Measurements from ENCODE around the gene TMUB1. TPM values are rescaled to one million over a fixed set of nuclear protein-coding genes. Genes with fewer than 3 reads are reported as not detected.
"Not testable (repeated sequence)": the region's sequence is repeated elsewhere in the genome, so short reads cannot be mapped to it uniquely, and the experiment has no call there.

TMUB1 gene
- total RNA-seq, 1 experiment from 2014 or later: 45.4 TPM

GRCh38 chr7:151043959-151044358, 39.3 kb downstream of the TMUB1 start:
- TF ChIP-seq CTCF (conservative IDR thresholded peaks at IDR 0.05): no peak
- no peak overlapping the region for H2BK15ac ChIP-seq (ENCODE audit: low read depth, low read length)
- H4K91ac ChIP-seq (ENCODE audit: insufficient read length, low read depth, low read length): no peak overlapping the region

GRCh38 chr7:151043449-151043848, 39.8 kb downstream of the TMUB1 start:
- not testable (repeated sequence) for H3K9me3 Mint-ChIP-seq; H2AK5ac ChIP-seq (ENCODE audit: insufficient read length, low read length); H3K18ac ChIP-seq (ENCODE audit: insufficient read length, low read depth, low read length); H4K5ac ChIP-seq (ENCODE audit: insufficient read length, low read depth, low read length); H3K27ac ChIP-seq (ENCODE audit: insufficient read length, low read depth, low read length); DNase-seq; H3K9me3 ChIP-seq (ENCODE audit: control insufficient read depth, low read depth, low read length); H4K91ac ChIP-seq (ENCODE audit: insufficient read length, low read depth, low read length); H3K36me3 Mint-ChIP-seq (ENCODE audit: insufficient read depth in 1 of 3, low read depth in 3 of 3); H2AFZ ChIP-seq (ENCODE audit: low read length); H3K9ac ChIP-seq (ENCODE audit: extremely low read depth, insufficient read length, low read length); H2BK5ac ChIP-seq (ENCODE audit: insufficient read length, low read length); H3K27me3 ChIP-seq (ENCODE audit: insufficient read depth, low read length); H2BK120ac ChIP-seq (ENCODE audit: low read depth, low read length, poor library complexity, severe bottlenecking); H3K4me3 Mint-ChIP-seq; H2BK12ac ChIP-seq (ENCODE audit: insufficient read length, low read depth, low read length); H3K27ac Mint-ChIP-seq; H3K4me2 ChIP-seq (ENCODE audit: insufficient read depth, insufficient read length, low read length); H3K79me2 ChIP-seq (ENCODE audit: insufficient read depth, low read length); H4K20me1 ChIP-seq (ENCODE audit: control insufficient read depth, insufficient read depth, insufficient read length); H3K14ac ChIP-seq (ENCODE audit: insufficient read depth, low read length); H3K4me1 ChIP-seq (ENCODE audit: insufficient read depth, low read length); H3K23me2 ChIP-seq (ENCODE audit: insufficient read length, low read depth, low read length, poor library complexity, severe bottlenecking); H3K4me1 Mint-ChIP-seq; H2BK20ac ChIP-seq (ENCODE audit: low read depth, low read length, poor library complexity, severe bottlenecking); H4K8ac ChIP-seq (replicated peaks; ENCODE audit: insufficient read length, low read depth, low read length); H3K23ac ChIP-seq (ENCODE audit: insufficient read length, low read depth, low read length); H3T11ph ChIP-seq (ENCODE audit: low read length); H3K56ac ChIP-seq (ENCODE audit: insufficient read length, low read depth, low read length); H3K4ac ChIP-seq (ENCODE audit: low read depth, low read length); H2BK15ac ChIP-seq (ENCODE audit: low read depth, low read length); H3K79me1 ChIP-seq (ENCODE audit: insufficient read depth, low read depth, low read length, poor library complexity, severe bottlenecking)
- no CpG with 5 or more reads among the region's 10 CpGs for WGBS (ENCODE audit: extremely low coverage, insufficient read length, low lambda C conversion rate)
- peaks cover 18% of the 10 kb centered on the region for H3K27me3 Mint-ChIP-seq (ENCODE audit: low read depth)

More at GRCh38 chr7:151043959-151044358, 39.3 kb downstream of the TMUB1 start:
- Histone ChIP-seq H2BK20ac (ENCODE audit: low read depth, low read length, poor library complexity, severe bottlenecking) (no peak overlapping the region), H3K27me3 (ENCODE audit: insufficient read depth, low read length) (no peaks in the 10 kb centered on the region), H3K4ac (ENCODE audit: low read depth, low read length) (no peak overlapping the region), H3K79me2 (ENCODE audit: insufficient read depth, low read length) (no peaks in the 10 kb centered on the region), H4K8ac (replicated peaks; ENCODE audit: insufficient read length, low read depth, low read length) (no peak overlapping the region), H3K79me1 (ENCODE audit: insufficient read depth, low read depth, low read length, poor library complexity, severe bottlenecking) (no peaks in the 10 kb centered on the region), H3K9ac (ENCODE audit: extremely low read depth, insufficient read length, low read length) (no peak overlapping the region), H2BK12ac (ENCODE audit: insufficient read length, low read depth, low read length) (no peak overlapping the region), H3K23ac (ENCODE audit: insufficient read length, low read depth, low read length) (no peak overlapping the region), H2BK120ac (ENCODE audit: low read depth, low read length, poor library complexity, severe bottlenecking) (no peak overlapping the region), H3K4me1 (ENCODE audit: insufficient read depth, low read length) (no peaks in the 10 kb centered on the region), H2BK5ac (ENCODE audit: insufficient read length, low read length) (no peak overlapping the region), H3K56ac (ENCODE audit: insufficient read length, low read depth, low read length) (no peak overlapping the region), H3K18ac (ENCODE audit: insufficient read length, low read depth, low read length) (no peak overlapping the region), H3K27ac (ENCODE audit: insufficient read length, low read depth, low read length) (no peak overlapping the region), H2AFZ (ENCODE audit: low read length) (no peak overlapping the region), H2AK5ac (ENCODE audit: insufficient read length, low read length) (no peak overlapping the region), H3T11ph (ENCODE audit: low read length) (no peak overlapping the region), H3K4me2 (ENCODE audit: insufficient read depth, insufficient read length, low read length) (no peak overlapping the region), H3K9me3 (ENCODE audit: control insufficient read depth, low read depth, low read length) (no peaks in the 10 kb centered on the region), H4K20me1 (ENCODE audit: control insufficient read depth, insufficient read depth, insufficient read length) (no peaks in the 10 kb centered on the region), H3K14ac (ENCODE audit: insufficient read depth, low read length) (no peak overlapping the region), H4K5ac (ENCODE audit: insufficient read length, low read depth, low read length) (no peak overlapping the region), H3K23me2 (ENCODE audit: insufficient read length, low read depth, low read length, poor library complexity, severe bottlenecking) (no peaks in the 10 kb centered on the region)
- Mint-ChIP-seq H3K36me3 (ENCODE audit: insufficient read depth in 1 of 3, low read depth in 3 of 3) (no peaks in the 10 kb centered on the region; a peak in 1 of 7 replicates), H3K9me3 (no peaks in the 10 kb centered on the region; a peak in 1 of 5 replicates), H3K27ac (peak overlapping the region in 1 of 3 experiments; percentile 85; a peak in 1 of 7 replicates), H3K4me3 (no peak overlapping the region), H3K4me1 (peaks cover 2% of the 10 kb centered on the region in 2 experiments; a peak in 1 of 4 replicates), H3K27me3 (ENCODE audit: low read depth) (peaks cover 23% of the 10 kb centered on the region)
- DNase-seq: no peak
- no CpG with 5 or more reads among the region's 20 CpGs for WGBS (ENCODE audit: extremely low coverage, insufficient read length, low lambda C conversion rate)

All from H9 (cell line).